OCI-LY7 (cell line): ENCODE data around the gene PRKRIP1. TPM values are rescaled to one million over a fixed set of nuclear protein-coding genes. Genes with fewer than 3 reads are reported as not detected.
A peak's percentile ranks its signal among the peaks of the same experiment; 100 is the strongest.

ENCODE experiments used
- BruUV-seq: library from RNA; stranded (reverse); fragments of 400-500 nt; replicated peaks from 2 replicates; lab custom pipeline; 2021; lab: Mats Ljungman, UMichigan
- CTCF ChIA-PET: fragments of 300-600 bp; sonication (Branson Sonifier 250); formaldehyde crosslinking; loops from one replicate; lab custom pipeline; 2022; ENCODE audit warnings: antibody characterized with exemption; ENCODE audit not compliant: unreplicated experiment; lab: Charles Lee
- POLR2A ChIA-PET: fragments of 300-600 bp; sonication (Branson Sonifier 250); formaldehyde crosslinking; loops from one replicate; lab custom pipeline; 2022; ENCODE audit warnings: antibody characterized with exemption; lab: Charles Lee
- DNase-seq: peaks from one replicate; pipeline ENCODE4 v3.0.0-alpha.2; 2015; ENCODE audit warnings: low spot score
- H2AFZ ChIP-seq: fragments of 200-600 bp; sonication (generic), shearing (Covaris generic); 2 replicates; pipeline ENCODE4 v1.6.1; 2014; ENCODE audit warnings: mild to moderate bottlenecking, antibody characterized with exemption, low read length, moderate library complexity
- H3K27ac ChIP-seq: fragments of 200-600 bp; sonication (generic); 2 replicates; pipeline ENCODE4 v1.5.1; 2014; ENCODE audit warnings: mixed run types, low read depth, mild to moderate bottlenecking, moderate library complexity, low read length, inconsistent platforms; ENCODE audit not compliant: poor library complexity, severe bottlenecking
- H3K36me3 ChIP-seq: fragments of 200-600 bp; sonication (generic); 2 replicates; pipeline ENCODE4 v1.6.1; 2014; ENCODE audit warnings: mild to moderate bottlenecking, antibody characterized with exemption, low read length, moderate library complexity, mixed read lengths; ENCODE audit not compliant: insufficient read depth
- H3K4me1 ChIP-seq: fragments of 200-600 bp; sonication (generic); 2 replicates; pipeline ENCODE4 v1.5.1; 2014; ENCODE audit warnings: mild to moderate bottlenecking, low read length; ENCODE audit not compliant: insufficient read depth, poor library complexity, severe bottlenecking
- H3K4me2 ChIP-seq: fragments of 200-600 bp; sonication (generic); 2 replicates; pipeline ENCODE4 v1.6.1; 2014; ENCODE audit warnings: mild to moderate bottlenecking, low read length
- H3K4me3 ChIP-seq: fragments of 200-600 bp; sonication (generic); 2 replicates; pipeline ENCODE4 v1.5.1; 2014; ENCODE audit warnings: mild to moderate bottlenecking, low read depth, low read length; ENCODE audit not compliant: poor library complexity, severe bottlenecking
- H3K79me2 ChIP-seq: fragments of 200-600 bp; sonication (generic); 2 replicates; pipeline ENCODE4 v1.6.1; 2016; ENCODE audit warnings: low read depth, mild to moderate bottlenecking, low read length, moderate library complexity, mixed read lengths; ENCODE audit not compliant: insufficient read depth
- H3K9me2 ChIP-seq: fragments of 200-600 bp; sonication (generic); 2 replicates; pipeline ENCODE4 v1.6.1; 2016; ENCODE audit warnings: mild to moderate bottlenecking, low read length, mixed read lengths; ENCODE audit not compliant: insufficient read depth
- H3K9me3 ChIP-seq: fragments of 200-600 bp; sonication (generic); 2 replicates; pipeline ENCODE4 v1.6.1; 2014; ENCODE audit warnings: mild to moderate bottlenecking, mixed run types, low read length, mixed read lengths
- H4K20me1 ChIP-seq: fragments of 200-600 bp; sonication (generic); 2 replicates; pipeline ENCODE4 v1.6.1; 2014; ENCODE audit warnings: mild to moderate bottlenecking, antibody characterized with exemption, low read length, moderate library complexity, mixed read lengths; ENCODE audit not compliant: insufficient read depth
- EZH2phosphoT487 ChIP-seq: fragments of 200-600 bp; sonication (generic); IDR thresholded peaks from 2 replicates; pipeline ENCODE4 v1.6.1; 2018; ENCODE audit warnings: low read depth, borderline replicate concordance, mild to moderate bottlenecking, mixed run types, antibody characterized with exemption, low read length, moderate library complexity, mixed read lengths
- intact Hi-C: fragments of 100-400 bp; cut with micrococcal nuclease; formaldehyde crosslinking; loops from one replicate; pipeline ENCODE4 v1.10.0; 2022; ENCODE audit not compliant: unreplicated experiment
- total RNA-seq, 2 experiments: library from RNA; depleted of rRNA in 1 of 2; stranded (reverse); fragments of >200 nt in 1 of 2; shearing (Covaris generic) in 1 of 2; gene quantifications; 2 replicates each; pipeline ENCODE4 v1.2.3, GENCODE V29; 2014 to 2022
- TF ChIP-seq, protein P1 (sequence below): fragments of 200-600 bp; sonication (generic); conservative IDR thresholded peaks from 2 replicates; pipeline ENCODE4 v1.5.1; 2014; ENCODE audit warnings: mild to moderate bottlenecking, antibody characterized with exemption, low read length, moderate library complexity, mixed read lengths

The PRKRIP1 gene
- total RNA-seq, 2 experiments from 2014 or later: 47.1 to 48.2 TPM

DNA sequence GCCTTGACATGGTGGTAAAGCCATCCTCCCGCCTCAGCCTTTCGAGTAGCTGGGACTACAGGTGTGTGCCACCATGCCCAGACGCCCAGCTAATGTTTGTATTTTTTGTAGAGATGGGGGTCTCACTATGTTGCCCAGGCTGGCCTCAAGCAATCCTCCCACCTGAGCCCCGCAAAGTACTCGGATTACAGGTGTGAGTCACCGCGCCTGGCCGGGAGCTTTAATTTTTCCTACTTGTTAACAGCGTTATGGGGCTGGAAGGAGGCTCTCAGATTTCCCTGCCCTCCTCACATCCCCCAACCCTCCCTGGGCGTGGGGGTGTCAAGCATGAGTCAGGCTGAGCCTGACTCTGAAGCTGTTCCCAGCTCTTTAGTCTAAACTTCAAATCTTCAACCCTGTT lies 60.2 kb downstream of the PRKRIP1 start:
- H3K4me1 ChIP-seq: peaks cover 6% of the 10 kb centered on the region
- POLR2A ChIA-PET: interaction anchor here (0.6 kb wide), 1 partner anchor 10 kb away, joined by 3 read pairs; no protein-coding TSS in a partner anchor
- TSS peak; percentile 66 for BruUV-seq
- intact Hi-C loops: no loop called here
- H3K9me3 ChIP-seq: no peaks in the 10 kb centered on the region
- H2AFZ ChIP-seq: no peak overlapping the region
- no peaks in the 10 kb centered on the region for H3K9me2 ChIP-seq
- no peaks in the 10 kb centered on the region for H3K79me2 ChIP-seq
- H3K36me3 ChIP-seq: peaks cover 49% of the 10 kb centered on the region
- no peaks in the 10 kb centered on the region for H4K20me1 ChIP-seq
- no peak overlapping the region for H3K27ac ChIP-seq
- no peak for DNase-seq
- no peak overlapping the region for H3K4me2 ChIP-seq
- TF ChIP-seq, protein P1, sequence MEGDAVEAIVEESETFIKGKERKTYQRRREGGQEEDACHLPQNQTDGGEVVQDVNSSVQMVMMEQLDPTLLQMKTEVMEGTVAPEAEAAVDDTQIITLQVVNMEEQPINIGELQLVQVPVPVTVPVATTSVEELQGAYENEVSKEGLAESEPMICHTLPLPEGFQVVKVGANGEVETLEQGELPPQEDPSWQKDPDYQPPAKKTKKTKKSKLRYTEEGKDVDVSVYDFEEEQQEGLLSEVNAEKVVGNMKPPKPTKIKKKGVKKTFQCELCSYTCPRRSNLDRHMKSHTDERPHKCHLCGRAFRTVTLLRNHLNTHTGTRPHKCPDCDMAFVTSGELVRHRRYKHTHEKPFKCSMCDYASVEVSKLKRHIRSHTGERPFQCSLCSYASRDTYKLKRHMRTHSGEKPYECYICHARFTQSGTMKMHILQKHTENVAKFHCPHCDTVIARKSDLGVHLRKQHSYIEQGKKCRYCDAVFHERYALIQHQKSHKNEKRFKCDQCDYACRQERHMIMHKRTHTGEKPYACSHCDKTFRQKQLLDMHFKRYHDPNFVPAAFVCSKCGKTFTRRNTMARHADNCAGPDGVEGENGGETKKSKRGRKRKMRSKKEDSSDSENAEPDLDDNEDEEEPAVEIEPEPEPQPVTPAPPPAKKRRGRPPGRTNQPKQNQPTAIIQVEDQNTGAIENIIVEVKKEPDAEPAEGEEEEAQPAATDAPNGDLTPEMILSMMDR: no peak
- no peak overlapping the region for H3K4me3 ChIP-seq
- CTCF ChIA-PET: no interaction called here

DNA sequence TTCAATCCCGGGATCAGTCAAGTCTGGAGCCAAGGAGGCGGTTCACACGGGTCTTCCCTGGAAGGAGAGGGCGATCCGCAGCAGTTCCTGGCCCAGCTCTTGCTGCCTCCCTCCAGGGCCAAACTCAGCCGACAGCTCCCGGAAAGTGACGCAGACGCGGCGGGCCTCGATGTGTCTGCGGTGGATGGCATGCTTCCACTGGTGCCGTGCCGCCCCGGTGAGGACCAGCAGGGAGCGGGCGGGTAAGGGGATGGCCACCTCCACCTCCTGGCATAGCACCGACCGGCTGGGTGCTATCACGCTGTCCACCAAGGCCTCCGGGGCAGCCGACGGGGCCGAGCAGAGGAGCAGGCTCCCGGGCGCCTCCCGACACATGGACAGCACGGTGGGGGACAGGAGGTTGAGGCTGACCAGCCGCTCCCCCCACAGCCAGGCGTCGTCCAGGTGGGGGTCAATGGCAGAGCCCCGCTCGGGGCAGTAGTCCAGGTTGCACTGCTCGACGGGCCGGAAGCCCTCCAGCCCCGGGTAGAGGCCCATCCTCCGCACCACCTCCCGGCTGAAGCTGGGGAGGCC lies 61.3 kb downstream of the PRKRIP1 start:
- ChIA-PET POLR2A (no interaction called here), CTCF (no interaction called here)
- H3K27ac ChIP-seq: no peak overlapping the region
- no peaks in the 10 kb centered on the region for H3K9me2 ChIP-seq
- no peak for TF ChIP-seq EZH2phosphoT487
- TF ChIP-seq, protein P1: no peak
- H4K20me1 ChIP-seq: no peaks in the 10 kb centered on the region
- DNase-seq: no peak
- intact Hi-C loops: no loop called here
- no peaks in the 10 kb centered on the region for H3K79me2 ChIP-seq
- no peak overlapping the region for H2AFZ ChIP-seq
- peaks cover 42% of the 10 kb centered on the region for H3K36me3 ChIP-seq
- H3K4me3 ChIP-seq: no peak overlapping the region
- H3K9me3 ChIP-seq: no peaks in the 10 kb centered on the region
- H3K4me1 ChIP-seq: no peaks in the 10 kb centered on the region
- BruUV-seq: no TSS peak
- no peak overlapping the region for H3K4me2 ChIP-seq

DNA sequence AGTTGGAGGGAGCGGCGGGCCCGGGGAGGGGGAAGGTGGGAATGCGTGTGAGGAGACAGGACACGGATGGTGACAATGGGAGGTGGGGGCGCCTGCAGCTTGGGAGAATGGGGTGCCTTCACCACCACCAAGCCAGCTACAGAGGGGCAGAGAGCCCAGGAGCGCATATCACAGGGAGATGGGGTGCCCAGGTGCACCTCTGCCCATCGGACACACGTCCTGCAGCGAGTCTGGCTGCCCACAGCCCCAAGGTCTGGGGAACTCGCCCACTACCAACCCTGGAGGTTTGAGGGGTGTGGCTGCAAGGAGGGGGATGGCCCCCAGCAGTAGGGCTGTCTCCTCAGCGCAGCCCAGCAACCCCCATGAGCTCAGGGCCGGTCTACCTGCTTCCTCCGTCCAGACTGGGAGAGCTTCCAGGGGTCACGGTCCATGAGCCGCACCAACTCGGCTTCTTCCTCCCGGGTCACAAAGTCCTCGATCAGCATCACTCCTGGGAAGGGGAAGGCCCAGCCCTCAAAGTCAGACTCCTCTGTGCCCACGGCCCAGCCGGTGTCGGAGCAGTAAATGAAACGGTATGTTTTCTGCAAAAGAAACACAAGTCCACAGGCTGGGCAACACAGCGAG lies 63.2 kb downstream of the PRKRIP1 start:
- intact Hi-C loops: no loop called here
- no peak overlapping the region for H3K4me3 ChIP-seq
- H4K20me1 ChIP-seq: no peaks in the 10 kb centered on the region
- BruUV-seq: no TSS peak
- ChIA-PET CTCF (no interaction called here), POLR2A (interaction anchor here (0.7 to 1.5 kb wide), 3 partner anchors 27 to 899 kb away, joined by 4 to 5 read pairs (median 5); no protein-coding TSS in a partner anchor)
- H3K36me3 ChIP-seq: peaks cover 39% of the 10 kb centered on the region
- H2AFZ ChIP-seq: no peak overlapping the region
- H3K4me1 ChIP-seq: peaks cover 7% of the 10 kb centered on the region
- no peak for TF ChIP-seq EZH2phosphoT487
- TF ChIP-seq, protein P1: no peak
- H3K4me2 ChIP-seq: no peak overlapping the region
- H3K9me3 ChIP-seq: no peaks in the 10 kb centered on the region
- H3K27ac ChIP-seq: no peak overlapping the region
- H3K79me2 ChIP-seq: peaks cover 11% of the 10 kb centered on the region; the same call in 1 of the 2 replicates
- no peak for DNase-seq
- no peaks in the 10 kb centered on the region for H3K9me2 ChIP-seq
